Large intestine (tissue), 3 donors: ENCODE measurements around the gene NRG2. TPM values are rescaled to one million over a fixed set of nuclear protein-coding genes. Genes with fewer than 3 reads are reported as not detected.

ENCODE experiments used
- DNase-seq, 2 donors: peaks; one replicate each; pipeline versions ENCODE4 v3.0.0 to v3.0.0-alpha.2; 2013
- H3K27ac ChIP-seq: one replicate; pipeline ENCODE4 v1.5.1; 2013; ENCODE audit warnings: low read length
- H3K27me3 ChIP-seq: 2 replicates; pipeline ENCODE4 v1.6.1; 2013; ENCODE audit warnings: low read length; ENCODE audit not compliant: control insufficient read depth, insufficient read depth
- H3K36me3 ChIP-seq: 2 replicates; pipeline ENCODE4 v1.6.1; 2013; ENCODE audit warnings: low read length; ENCODE audit not compliant: control insufficient read depth, insufficient read depth
- H3K4me1 ChIP-seq: one replicate; pipeline ENCODE4 v1.6.1; 2013; ENCODE audit warnings: low read length; ENCODE audit not compliant: control insufficient read depth, insufficient read depth
- H3K4me3 ChIP-seq: one replicate; pipeline ENCODE4 v1.5.1; 2013; ENCODE audit warnings: low read length
- H3K9me3 ChIP-seq: one replicate; pipeline ENCODE4 v1.6.1; 2013; ENCODE audit warnings: mild to moderate bottlenecking, low read depth, low read length, moderate library complexity; ENCODE audit not compliant: control insufficient read depth
- WGBS: methylation state at CpG from one replicate; pipeline ENCODE4 v1.1.5; 2013; ENCODE audit warnings: low lambda C conversion rate; ENCODE audit not compliant: insufficient coverage; 5-methylcytosine and 5-hydroxymethylcytosine counted together
- polyA plus RNA-seq: library from polyadenylated mRNA; unstranded; fragments of 120-200 nt; gene quantifications from one replicate; pipeline ENCODE4 v1.2.1, GENCODE V29; 2013

The NRG2 gene
- polyA plus RNA-seq, 1 donor = 1.1 TPM

GRCh38 chr5:139975942-139976341, 67.2 kb downstream of the NRG2 start:
- Histone ChIP-seq H3K4me1 (no peaks in the 10 kb centered on the region), H3K27ac (no peak overlapping the region), H3K36me3 (no peaks in the 10 kb centered on the region), H3K27me3 (peaks cover 12% of the 10 kb centered on the region), H3K4me3 (no peak overlapping the region), H3K9me3 (no peaks in the 10 kb centered on the region)
- no CpG with 5 or more reads among the region's 1 CpG for WGBS
- no peak for DNase-seq

DNA sequence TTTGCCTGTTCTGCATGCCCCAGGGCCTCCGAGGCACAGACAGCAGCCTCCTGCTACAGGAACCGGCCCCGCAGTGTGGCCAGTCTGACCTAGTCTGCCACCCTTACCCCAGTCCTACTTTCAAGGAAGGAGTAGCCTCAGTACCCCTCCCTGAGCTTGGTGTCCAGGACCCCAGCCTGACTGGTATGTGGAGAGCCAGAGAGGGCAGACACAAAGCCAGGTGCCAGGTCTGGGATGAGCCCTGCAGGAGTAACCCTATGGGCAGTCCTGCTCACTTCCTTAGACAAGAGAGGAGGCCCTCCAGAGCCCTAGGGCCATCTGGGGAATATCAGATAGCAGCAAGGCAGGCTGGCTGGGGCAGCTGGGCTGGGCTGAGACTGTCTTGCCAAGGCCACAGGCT, 67.8 kb downstream of the NRG2 start:
- DNase-seq = no peak
- Histone ChIP-seq H3K36me3 (no peaks in the 10 kb centered on the region), H3K4me3 (no peak overlapping the region), H3K4me1 (no peaks in the 10 kb centered on the region), H3K9me3 (no peaks in the 10 kb centered on the region), H3K27ac (no peak overlapping the region), H3K27me3 (peaks cover 8% of the 10 kb centered on the region)
- WGBS = no CpG with 5 or more reads among the region's 3 CpGs

DNA sequence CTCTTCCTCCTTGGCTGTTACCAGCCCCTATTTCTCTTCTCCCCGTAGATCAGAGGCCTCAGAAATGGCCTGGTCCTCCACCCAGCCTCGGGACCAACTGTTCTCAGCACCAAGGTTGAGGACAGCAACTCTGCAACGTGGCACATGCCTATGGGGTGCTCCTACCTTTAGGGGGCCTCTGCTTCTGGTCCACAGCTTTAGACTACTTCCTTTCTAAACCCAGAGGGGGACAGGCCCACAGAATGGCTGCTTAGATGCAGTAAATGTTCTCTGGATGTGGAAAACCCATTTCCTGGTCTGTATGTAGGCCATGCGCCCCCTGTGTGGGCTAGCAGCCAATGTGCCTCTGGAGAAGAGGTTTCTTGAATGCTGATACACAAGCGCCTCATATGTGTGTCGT, 68.4 kb downstream of the NRG2 start:
- Histone ChIP-seq H3K4me1 (no peaks in the 10 kb centered on the region), H3K36me3 (no peaks in the 10 kb centered on the region), H3K27ac (no peak overlapping the region), H3K4me3 (no peak overlapping the region), H3K27me3 (peaks cover 8% of the 10 kb centered on the region), H3K9me3 (no peaks in the 10 kb centered on the region)
- WGBS = no CpG with 5 or more reads among the region's 6 CpGs
- DNase-seq = no peak

DNA sequence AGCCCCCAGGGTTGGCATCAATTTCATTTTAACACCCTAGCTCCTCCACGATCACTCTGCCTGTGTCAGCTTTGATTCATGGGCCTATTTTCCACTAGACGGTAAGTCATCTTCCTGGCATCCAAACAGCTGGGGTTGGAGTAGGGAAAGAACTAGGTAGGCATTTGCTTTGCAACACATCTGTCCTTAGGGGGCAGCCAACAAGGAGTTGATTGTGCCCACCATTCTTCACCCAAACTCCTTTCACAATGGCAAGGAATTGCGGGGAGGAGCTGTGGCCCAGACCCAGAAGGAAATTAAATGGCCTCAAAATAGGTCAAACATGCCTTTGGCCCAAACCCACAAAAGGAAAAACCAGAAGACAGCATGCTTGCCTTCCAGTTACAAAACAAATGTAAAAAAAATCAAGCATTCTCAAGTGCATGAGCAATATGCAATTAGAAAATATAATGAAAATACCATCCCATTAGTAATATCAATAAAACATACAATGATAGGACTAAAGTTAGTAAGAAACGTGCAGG, 71.8 kb downstream of the NRG2 start:
- WGBS = 83% methylated on average over 1 of the region's 4 CpGs
- H3K9me3 ChIP-seq = no peaks in the 10 kb centered on the region
- no peaks in the 10 kb centered on the region for H3K36me3 ChIP-seq
- H3K27me3 ChIP-seq = peaks cover 6% of the 10 kb centered on the region
- no peak overlapping the region for H3K27ac ChIP-seq
- no peak for DNase-seq
- H3K4me3 ChIP-seq = no peak overlapping the region
- H3K4me1 ChIP-seq = no peaks in the 10 kb centered on the region

DNA sequence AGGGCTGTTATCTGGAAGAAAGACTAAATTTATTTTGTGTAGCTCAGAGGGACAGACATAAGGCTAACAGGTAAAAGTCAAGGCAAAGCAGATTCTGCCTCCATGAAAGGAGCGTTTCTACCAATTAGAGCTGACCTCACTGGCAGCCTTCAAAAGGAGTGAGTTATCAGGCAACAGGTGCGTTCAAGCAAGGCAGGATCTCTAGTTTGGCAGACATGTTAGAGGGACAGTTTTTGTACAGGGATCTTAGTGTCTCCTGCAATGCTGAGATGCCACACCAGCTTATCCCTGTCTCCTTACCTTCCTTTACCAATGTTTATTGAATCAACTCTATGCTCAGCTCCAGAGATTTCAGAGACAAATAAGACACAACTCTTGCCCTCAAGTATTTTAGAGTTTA, 73.8 kb downstream of the NRG2 start:
- peaks cover 6% of the 10 kb centered on the region for H3K27me3 ChIP-seq
- H3K27ac ChIP-seq = no peak overlapping the region
- no peak for DNase-seq
- no peaks in the 10 kb centered on the region for H3K9me3 ChIP-seq
- H3K36me3 ChIP-seq = no peaks in the 10 kb centered on the region
- no CpG with 5 or more reads among the region's 2 CpGs for WGBS
- H3K4me3 ChIP-seq = no peak overlapping the region
- no peaks in the 10 kb centered on the region for H3K4me1 ChIP-seq

DNA sequence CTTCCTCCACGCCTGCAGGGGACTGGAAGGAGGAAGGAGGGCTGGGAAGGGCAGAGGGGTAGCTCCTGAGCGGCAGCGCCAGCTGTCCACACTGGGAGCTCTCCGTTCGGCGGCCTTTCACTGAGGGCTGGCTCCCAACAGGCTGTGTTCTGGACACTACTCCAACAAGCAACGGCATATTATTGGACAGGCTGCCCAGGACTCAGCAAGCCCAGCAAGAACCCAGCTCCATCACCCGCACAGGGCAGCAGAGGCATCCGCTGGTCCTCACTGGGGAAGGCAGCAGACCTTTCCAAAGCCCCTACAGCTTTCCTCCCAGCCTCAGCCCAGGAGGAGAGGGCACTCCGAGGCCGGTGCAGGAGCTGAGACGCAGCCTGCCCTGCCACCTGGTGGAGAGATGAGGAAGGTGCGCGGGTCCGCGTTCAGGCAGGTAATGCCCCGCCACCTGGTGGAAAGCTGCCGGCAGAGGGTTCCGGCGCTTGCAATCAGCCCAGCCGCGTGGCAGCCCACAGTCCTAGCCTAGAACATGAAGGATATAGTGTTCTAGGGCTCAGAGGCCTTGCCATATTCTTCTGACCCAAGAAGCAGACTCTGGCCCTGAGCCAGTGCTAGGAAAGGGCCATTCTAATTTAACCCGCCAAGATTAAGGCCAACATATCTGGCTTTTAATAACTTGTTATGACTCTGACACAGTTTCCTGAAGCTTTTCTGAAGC, 74.4 kb downstream of the NRG2 start:
- no CpG with 5 or more reads among the region's 23 CpGs for WGBS
- H3K4me1 ChIP-seq = no peaks in the 10 kb centered on the region
- no peaks in the 10 kb centered on the region for H3K36me3 ChIP-seq
- H3K27me3 ChIP-seq = peaks cover 9% of the 10 kb centered on the region
- no peak overlapping the region for H3K4me3 ChIP-seq
- DNase-seq = peak; percentile 74 to 75
- no peak overlapping the region for H3K27ac ChIP-seq
- H3K9me3 ChIP-seq = no peaks in the 10 kb centered on the region

DNA sequence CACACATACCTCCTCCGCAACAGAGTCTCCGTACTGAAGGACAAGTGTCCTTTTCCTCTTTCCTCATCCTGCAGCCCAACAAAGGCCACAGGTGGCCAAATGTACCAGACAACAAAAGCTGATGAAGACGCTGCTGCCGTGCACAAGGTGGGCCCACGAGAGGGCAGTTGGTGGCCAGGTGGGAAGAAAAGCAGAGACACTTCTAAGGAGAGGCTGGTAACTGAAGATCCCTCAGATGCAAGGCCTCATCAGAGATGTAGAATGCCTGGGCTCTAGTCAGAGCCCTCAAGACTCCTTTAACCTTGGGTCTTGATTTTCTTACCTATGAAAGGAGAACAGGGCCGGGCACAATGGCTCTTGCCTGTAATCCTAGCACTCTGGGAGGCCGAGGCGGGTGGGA, 75.7 kb downstream of the NRG2 start:
- WGBS = no CpG with 5 or more reads among the region's 8 CpGs
- Histone ChIP-seq H3K9me3 (no peaks in the 10 kb centered on the region), H3K4me3 (no peak overlapping the region), H3K27ac (no peak overlapping the region), H3K4me1 (no peaks in the 10 kb centered on the region), H3K36me3 (no peaks in the 10 kb centered on the region), H3K27me3 (peaks cover 15% of the 10 kb centered on the region)
- no peak for DNase-seq

DNA sequence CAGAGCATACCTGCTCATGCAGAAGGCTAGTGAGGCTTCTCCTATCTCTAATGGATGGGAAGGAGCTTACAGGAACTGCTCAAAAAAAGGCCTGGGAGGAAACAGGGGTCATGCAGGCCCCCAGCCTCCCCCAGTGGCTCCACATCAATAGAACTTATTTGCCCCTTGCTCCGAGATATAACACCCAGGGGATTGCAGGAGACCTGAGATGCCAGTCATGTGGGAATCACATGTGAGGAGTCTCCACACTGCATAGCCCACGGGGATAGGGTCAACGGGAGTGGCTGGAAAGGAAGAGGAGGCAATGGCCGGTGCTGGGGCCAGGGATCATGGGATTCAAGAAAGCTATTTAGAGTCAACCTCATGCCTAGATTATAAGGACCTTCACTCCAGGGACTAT, 76.2 kb downstream of the NRG2 start:
- H3K4me1 ChIP-seq = no peaks in the 10 kb centered on the region
- no peak for DNase-seq

GRCh38 chr5:139964994-139965565, 78.0 kb downstream of the NRG2 start:
- Histone ChIP-seq H3K27ac (no peak overlapping the region), H3K4me3 (no peak overlapping the region), H3K4me1 (no peaks in the 10 kb centered on the region), H3K36me3 (no peaks in the 10 kb centered on the region), H3K9me3 (no peaks in the 10 kb centered on the region), H3K27me3 (peaks cover 27% of the 10 kb centered on the region)
- DNase-seq = no peak
- WGBS = no CpG with 5 or more reads among the region's 8 CpGs

More for the DNA sequence above, 76.2 kb downstream of the NRG2 start:
- H3K36me3 ChIP-seq = no peaks in the 10 kb centered on the region
- no peaks in the 10 kb centered on the region for H3K9me3 ChIP-seq
- H3K27ac ChIP-seq = no peak overlapping the region
- no CpG with 5 or more reads among the region's 4 CpGs for WGBS
- peaks cover 20% of the 10 kb centered on the region for H3K27me3 ChIP-seq
- H3K4me3 ChIP-seq = no peak overlapping the region

DNA sequence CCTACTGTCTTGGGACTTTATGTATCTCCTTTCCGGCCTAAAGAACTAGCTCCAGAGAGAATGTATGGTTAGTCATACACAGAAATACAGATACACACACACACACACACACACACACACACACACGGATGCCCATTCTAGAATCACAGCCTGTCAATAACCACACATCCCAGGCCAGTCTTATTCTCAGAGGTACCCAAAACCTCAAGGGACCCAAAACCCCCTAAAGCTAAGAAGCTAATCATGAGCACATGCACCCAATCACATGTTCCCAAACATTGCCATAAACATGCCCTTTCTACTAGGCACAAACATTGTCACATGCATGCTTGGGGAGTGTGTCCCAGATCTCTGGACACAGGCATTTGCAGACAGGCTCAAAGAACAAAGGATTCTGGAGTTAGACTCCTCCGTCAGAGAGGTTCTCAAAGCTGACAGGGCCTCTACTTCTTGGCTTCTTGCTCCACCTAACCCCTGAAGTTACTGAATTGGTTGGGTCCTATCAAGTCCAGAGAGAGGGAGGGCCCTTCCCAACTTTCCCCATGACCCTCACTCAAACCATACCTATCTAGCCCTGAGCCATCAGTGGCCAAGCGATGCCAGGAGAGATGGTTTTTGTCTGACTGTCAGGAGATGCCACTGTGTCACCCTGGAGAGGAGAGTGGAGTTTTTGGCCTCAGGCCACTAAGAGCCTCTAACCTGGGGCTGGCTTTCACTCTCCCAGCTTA, 78.7 kb downstream of the NRG2 start:
- H3K27ac ChIP-seq = no peak overlapping the region
- peaks cover 26% of the 10 kb centered on the region for H3K27me3 ChIP-seq
- H3K36me3 ChIP-seq = no peaks in the 10 kb centered on the region
- DNase-seq = no peak
- H3K9me3 ChIP-seq = no peaks in the 10 kb centered on the region
- H3K4me1 ChIP-seq = no peaks in the 10 kb centered on the region
- no peak overlapping the region for H3K4me3 ChIP-seq
- no CpG with 5 or more reads among the region's 4 CpGs for WGBS
